ENCODE results near the gene HNRNPC.
A peak's percentile ranks its signal among the peaks of the same experiment; 100 is the strongest.

The HNRNPC gene

DNA sequence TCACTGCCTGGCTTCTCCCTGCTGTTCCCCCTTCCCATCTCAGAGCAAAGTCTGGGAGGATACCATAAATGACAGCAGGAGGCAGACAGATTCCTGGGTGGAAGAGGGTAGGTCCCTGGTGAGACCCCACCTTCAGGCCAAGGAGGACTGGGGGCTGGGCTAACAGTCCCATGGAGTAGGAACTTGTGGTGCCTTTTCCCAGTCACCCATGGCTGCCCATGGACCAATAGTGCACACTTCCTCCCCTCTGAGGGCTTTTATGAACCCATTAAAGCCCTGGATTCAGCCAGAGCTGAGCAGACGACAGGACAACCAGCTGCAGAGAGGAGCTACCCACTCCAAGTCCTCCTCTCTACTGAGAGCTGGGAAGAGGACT is 76.8 kb downstream of the HNRNPC start:
- in situ Hi-C loops (cut with HindIII; ENCODE audit: low sequenced_read_pairs) = no loop called here
- no peak for DNase-seq (ENCODE audit: low read depth)
- TF ChIP-seq, protein P1, sequence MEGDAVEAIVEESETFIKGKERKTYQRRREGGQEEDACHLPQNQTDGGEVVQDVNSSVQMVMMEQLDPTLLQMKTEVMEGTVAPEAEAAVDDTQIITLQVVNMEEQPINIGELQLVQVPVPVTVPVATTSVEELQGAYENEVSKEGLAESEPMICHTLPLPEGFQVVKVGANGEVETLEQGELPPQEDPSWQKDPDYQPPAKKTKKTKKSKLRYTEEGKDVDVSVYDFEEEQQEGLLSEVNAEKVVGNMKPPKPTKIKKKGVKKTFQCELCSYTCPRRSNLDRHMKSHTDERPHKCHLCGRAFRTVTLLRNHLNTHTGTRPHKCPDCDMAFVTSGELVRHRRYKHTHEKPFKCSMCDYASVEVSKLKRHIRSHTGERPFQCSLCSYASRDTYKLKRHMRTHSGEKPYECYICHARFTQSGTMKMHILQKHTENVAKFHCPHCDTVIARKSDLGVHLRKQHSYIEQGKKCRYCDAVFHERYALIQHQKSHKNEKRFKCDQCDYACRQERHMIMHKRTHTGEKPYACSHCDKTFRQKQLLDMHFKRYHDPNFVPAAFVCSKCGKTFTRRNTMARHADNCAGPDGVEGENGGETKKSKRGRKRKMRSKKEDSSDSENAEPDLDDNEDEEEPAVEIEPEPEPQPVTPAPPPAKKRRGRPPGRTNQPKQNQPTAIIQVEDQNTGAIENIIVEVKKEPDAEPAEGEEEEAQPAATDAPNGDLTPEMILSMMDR (IDR thresholded peaks at IDR 0.05; ENCODE audit: low read depth, low read length, missing control alignments) = no peak
- peak overlapping the region; percentile 2 for H3K4me3 ChIP-seq (ENCODE audit: low read depth, low read length)

DNA sequence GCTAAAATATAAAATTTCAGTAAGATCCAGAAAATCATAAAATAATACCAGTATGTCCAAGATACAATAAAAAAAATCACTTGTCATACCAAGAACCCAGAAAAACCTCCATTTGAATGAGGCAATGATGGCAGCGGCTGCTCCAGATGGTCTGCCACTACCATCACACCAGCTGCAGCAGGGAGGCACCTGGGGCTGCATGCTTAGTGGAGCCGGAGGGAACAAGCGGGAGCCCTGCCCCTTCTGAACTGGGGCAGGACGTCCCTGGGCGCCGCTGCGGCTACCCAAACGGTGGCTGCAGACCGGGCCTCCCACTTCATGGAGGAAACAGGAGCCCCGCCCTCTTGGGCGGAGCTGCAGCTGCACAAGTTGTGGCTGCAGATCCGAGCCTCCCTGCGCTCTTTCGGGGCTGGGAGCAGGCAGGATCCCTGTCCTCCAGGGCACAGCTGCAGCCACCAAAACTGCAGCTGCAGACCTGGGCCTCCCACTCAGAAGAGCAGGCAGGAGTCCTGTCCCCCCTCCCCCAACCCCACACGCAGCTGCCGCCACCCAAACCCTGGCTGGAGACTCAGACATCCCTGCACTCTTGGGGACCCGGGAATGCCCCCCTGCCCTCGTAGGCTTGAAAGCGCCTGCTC is 77.3 kb downstream of the HNRNPC start:
- H3K4me3 ChIP-seq (ENCODE audit: low read depth, low read length) = peak overlapping the region; percentile 2
- DNase-seq (ENCODE audit: low read depth) = no peak
- TF ChIP-seq, protein P1 (IDR thresholded peaks at IDR 0.05; ENCODE audit: low read depth, low read length, missing control alignments) = no peak
- in situ Hi-C loops (cut with HindIII; ENCODE audit: low sequenced_read_pairs) = no loop called here

DNA sequence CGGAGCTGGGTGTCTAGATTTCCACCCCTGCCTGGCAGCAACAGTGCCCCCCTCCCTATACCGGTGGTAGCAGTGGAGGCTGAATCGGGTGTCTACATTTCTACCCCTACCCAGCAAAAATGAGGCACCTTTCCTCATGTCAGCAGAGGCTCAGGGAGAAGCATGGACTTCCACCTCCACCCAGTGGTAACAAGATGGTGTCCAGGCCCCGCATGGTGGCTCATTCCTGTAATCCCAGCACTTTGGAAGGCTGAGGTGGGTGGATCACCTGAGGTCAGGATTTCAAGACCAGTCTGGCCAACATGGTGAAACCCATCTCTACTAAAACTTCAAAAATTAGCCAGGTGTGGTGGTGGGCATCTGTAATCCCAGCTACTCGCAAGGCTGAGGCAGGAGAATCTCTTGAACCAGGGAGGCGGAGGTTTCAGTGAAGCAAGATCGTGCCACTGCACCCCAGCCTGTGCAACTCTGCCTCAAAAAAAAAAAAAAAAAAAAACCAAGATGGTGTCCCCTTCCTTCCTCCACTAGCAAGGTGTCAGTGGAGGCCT is 77.9 kb downstream of the HNRNPC start:
- no peak overlapping the region for H3K4me3 ChIP-seq (ENCODE audit: low read depth, low read length)
- TF ChIP-seq, protein P1 (IDR thresholded peaks at IDR 0.05; ENCODE audit: low read depth, low read length, missing control alignments) = no peak
- in situ Hi-C loops (cut with HindIII; ENCODE audit: low sequenced_read_pairs) = no loop called here
- no peak for DNase-seq (ENCODE audit: low read depth)

DNA sequence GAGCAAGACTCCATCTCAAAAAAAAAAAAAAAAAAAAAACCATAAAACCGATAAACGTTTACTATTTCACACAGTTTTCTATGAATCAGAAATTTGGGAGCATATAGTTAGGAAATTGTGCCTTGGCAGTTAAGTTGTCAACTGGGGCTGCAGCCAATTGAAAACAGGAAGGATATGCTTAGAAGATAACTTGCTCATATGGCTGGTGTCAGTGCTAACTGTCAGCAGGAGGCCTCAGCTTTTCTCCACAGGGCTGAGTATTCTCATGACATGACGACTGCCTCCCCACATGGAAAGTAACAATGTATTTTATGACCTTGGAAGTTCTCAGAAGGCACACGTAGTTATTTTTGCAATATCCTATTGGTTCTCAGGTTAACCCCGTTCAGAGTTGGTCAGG is 83.8 kb downstream of the HNRNPC start:
- DNase-seq (ENCODE audit: low read depth) = no peak
- H3K4me3 ChIP-seq (ENCODE audit: low read depth, low read length) = no peak overlapping the region
- TF ChIP-seq, protein P1 (IDR thresholded peaks at IDR 0.05; ENCODE audit: low read depth, low read length, missing control alignments) = no peak
- in situ Hi-C loops (cut with HindIII; ENCODE audit: low sequenced_read_pairs) = no loop called here

DNA sequence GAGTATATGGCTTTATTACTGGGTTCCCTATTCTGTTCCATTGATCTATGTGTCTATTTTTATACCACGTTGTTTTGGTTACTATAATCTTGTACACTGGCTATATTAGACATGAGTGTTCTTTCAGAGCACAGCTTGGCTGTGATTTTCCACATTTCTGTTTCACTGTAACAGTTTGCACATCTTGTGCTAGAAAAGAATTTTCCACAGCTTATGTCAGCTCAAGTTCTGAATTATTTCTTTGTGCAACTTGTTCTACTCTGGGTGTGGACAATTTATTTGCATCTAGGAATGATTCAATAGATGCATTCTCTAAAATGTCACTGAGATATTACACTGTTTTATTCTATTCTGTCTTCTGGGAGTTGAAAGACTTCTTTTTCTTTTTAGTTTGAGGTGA is 85.0 kb downstream of the HNRNPC start:
- no peak overlapping the region for H3K4me3 ChIP-seq (ENCODE audit: low read depth, low read length)
- no peak for DNase-seq (ENCODE audit: low read depth)
- in situ Hi-C loops (cut with HindIII; ENCODE audit: low sequenced_read_pairs) = no loop called here
- TF ChIP-seq, protein P1 (IDR thresholded peaks at IDR 0.05; ENCODE audit: low read depth, low read length, missing control alignments) = no peak

DNA sequence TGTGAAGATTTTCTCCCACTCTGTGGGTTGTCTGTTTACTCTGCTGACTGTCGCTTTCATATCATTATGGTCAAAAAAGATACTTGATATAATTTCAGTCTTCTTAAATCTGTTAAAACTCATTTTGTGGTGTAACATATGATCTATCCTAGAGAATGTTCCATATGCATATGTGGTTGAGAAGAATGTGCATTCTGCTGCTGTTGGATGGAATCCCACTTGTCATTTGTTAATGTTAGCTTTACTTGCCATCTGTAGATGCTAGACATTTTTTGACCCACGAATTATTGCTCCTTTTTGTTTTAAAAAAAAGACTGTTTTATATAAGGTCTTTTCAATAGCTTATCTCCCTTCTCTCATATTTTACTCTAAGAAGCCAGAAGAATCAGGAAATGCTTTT is 87.1 kb downstream of the HNRNPC start:
- no peak for DNase-seq (ENCODE audit: low read depth)
- no peak overlapping the region for H3K4me3 ChIP-seq (ENCODE audit: low read depth, low read length)
- TF ChIP-seq, protein P1 (IDR thresholded peaks at IDR 0.05; ENCODE audit: low read depth, low read length, missing control alignments) = no peak
- in situ Hi-C loops (cut with HindIII; ENCODE audit: low sequenced_read_pairs) = no loop called here

All from astrocyte of the cerebellum (primary cell).